Measurements from ENCODE around the gene RALGPS1. TPM values are rescaled to one million over a fixed set of nuclear protein-coding genes. Genes with fewer than 3 reads are reported as not detected.

RALGPS1 gene
- total RNA-seq, 1 donor from 2014 or later: 48.8 TPM

GRCh38 chr9:126906091-126906490 lies 8.5 kb upstream of the RALGPS1 start:
- no peak for DNase-seq (ENCODE audit: low spot score)

GRCh38 chr9:126907058-126907457 lies 7.5 kb upstream of the RALGPS1 start:
- DNase-seq (ENCODE audit: low spot score): no peak

GRCh38 chr9:126915281-126915816 lies 767 bp downstream of the RALGPS1 start:
- DNase-seq (ENCODE audit: low spot score): peak; percentile 68

- no peak for DNase-seq (ENCODE audit: low spot score)
These were observed 1.4 kb downstream of the RALGPS1 start for GRCh38 chr9:126915846-126916543.

- no peak for DNase-seq (ENCODE audit: low spot score)
These were observed 2.3 kb downstream of the RALGPS1 start for GRCh38 chr9:126916909-126917308.

GRCh38 chr9:126919193-126919592 lies 4.6 kb downstream of the RALGPS1 start:
- DNase-seq (ENCODE audit: low spot score): no peak

- DNase-seq (ENCODE audit: low spot score): no peak
These were observed 11.3 kb downstream of the RALGPS1 start for GRCh38 chr9:126925876-126926275.

- no peak for DNase-seq (ENCODE audit: low spot score)
These were observed 11.8 kb downstream of the RALGPS1 start for GRCh38 chr9:126926364-126926763.

- DNase-seq (ENCODE audit: low spot score): no peak
These were observed 12.8 kb downstream of the RALGPS1 start for GRCh38 chr9:126927419-126927818.

GRCh38 chr9:126932871-126933321 lies 18.3 kb downstream of the RALGPS1 start:
- no peak for DNase-seq (ENCODE audit: low spot score)

GRCh38 chr9:126933334-126933980 lies 18.9 kb downstream of the RALGPS1 start:
- no peak for DNase-seq (ENCODE audit: low spot score)

- DNase-seq (ENCODE audit: low spot score): no peak
These were observed 19.9 kb downstream of the RALGPS1 start for GRCh38 chr9:126934441-126934840.

- no peak for DNase-seq (ENCODE audit: low spot score)
These were observed 21.0 kb downstream of the RALGPS1 start for GRCh38 chr9:126935630-126936029.

GRCh38 chr9:126937444-126937843 lies 22.9 kb downstream of the RALGPS1 start:
- no peak for DNase-seq (ENCODE audit: low spot score)

GRCh38 chr9:126938327-126938726 lies 23.7 kb downstream of the RALGPS1 start:
- DNase-seq (ENCODE audit: low spot score): no peak

GRCh38 chr9:126939821-126940221 lies 25.2 kb downstream of the RALGPS1 start:
- DNase-seq (ENCODE audit: low spot score): peak; percentile 54

- no peak for DNase-seq (ENCODE audit: low spot score)
These were observed 27.8 kb downstream of the RALGPS1 start for GRCh38 chr9:126942399-126942798.

- DNase-seq (ENCODE audit: low spot score): no peak
These were observed 31.1 kb downstream of the RALGPS1 start for GRCh38 chr9:126945682-126946081.

GRCh38 chr9:126947529-126947928 lies 32.9 kb downstream of the RALGPS1 start:
- DNase-seq (ENCODE audit: low spot score): no peak

GRCh38 chr9:126952205-126952977 lies 37.8 kb downstream of the RALGPS1 start:
- no peak for DNase-seq (ENCODE audit: low spot score)

GRCh38 chr9:126953041-126953809 lies 38.6 kb downstream of the RALGPS1 start:
- no peak for DNase-seq (ENCODE audit: low spot score)

- DNase-seq (ENCODE audit: low spot score): no peak
These were observed 41.2 kb downstream of the RALGPS1 start for GRCh38 chr9:126955811-126956210.
